Liver (tissue), 9 donors: ENCODE results near the gene CEACAM20. TPM values are rescaled to one million over a fixed set of nuclear protein-coding genes. Genes with fewer than 3 reads are reported as not detected.

Experiments used
- DNase-seq: peaks from one replicate; pipeline ENCODE4 v3.0.0-alpha.2; 2017; ENCODE audit warnings: low spot score
- H3K27ac ChIP-seq, 2 donors: one replicate each; pipeline ENCODE4 v1.7.0; 2013; ENCODE audit warnings: inconsistent platforms in 2 of 2, low read length in 2 of 2, control low read depth in 1 of 2, low read depth in 1 of 2, mild to moderate bottlenecking in 1 of 2
- H3K27me3 ChIP-seq, 4 donors: one replicate each; pipeline versions ENCODE4 v1.6.1 to v1.7.0; 2013; ENCODE audit warnings: low read length in 3 of 4, inconsistent platforms in 1 of 4, mild to moderate bottlenecking in 1 of 4, moderate library complexity in 1 of 4; ENCODE audit not compliant: control insufficient read depth in 4 of 4, insufficient read depth in 4 of 4
- H3K36me3 ChIP-seq, 4 donors: one replicate each; pipeline versions ENCODE4 v1.6.1 to v1.7.0; 2013; ENCODE audit warnings: low read length in 3 of 4, mild to moderate bottlenecking in 3 of 4, low read depth in 1 of 4, moderate library complexity in 1 of 4; ENCODE audit not compliant: control insufficient read depth in 4 of 4, insufficient read depth in 3 of 4
- H3K4me1 ChIP-seq, 4 donors: one replicate each; pipeline versions ENCODE4 v1.6.1 to v1.7.0; 2013; ENCODE audit warnings: low read length in 3 of 4, mild to moderate bottlenecking in 3 of 4, moderate library complexity in 1 of 4; ENCODE audit not compliant: control insufficient read depth in 4 of 4, insufficient read depth in 4 of 4
- H3K4me3 ChIP-seq, 3 donors: one replicate each; pipeline versions ENCODE4 v1.6.1 to v1.7.0; 2013; ENCODE audit warnings: low read length in 3 of 3, control low read depth in 1 of 3, low read depth in 1 of 3, mild to moderate bottlenecking in 1 of 3
- H3K9ac ChIP-seq, 2 donors: one replicate each; pipeline ENCODE4 v1.7.0; 2013; ENCODE audit warnings: low read length in 2 of 2, mild to moderate bottlenecking in 2 of 2, moderate library complexity in 2 of 2, control low read depth in 1 of 2, low read depth in 1 of 2
- H3K9me3 ChIP-seq, 4 donors: one replicate each; pipeline versions ENCODE4 v1.6.1 to v1.7.0; 2013; ENCODE audit warnings: low read length in 3 of 4; ENCODE audit not compliant: control insufficient read depth in 4 of 4
- EGR1 ChIP-seq, 2 donors: IDR thresholded peaks; 2 replicates each; pipeline ENCODE4 v1.6.1; 2016 to 2018; ENCODE audit warnings: antibody characterized with exemption in 2 of 2, low read depth in 2 of 2
- FOXA2 ChIP-seq: IDR thresholded peaks from 2 replicates; pipeline ENCODE4 v1.6.1; 2016; ENCODE audit warnings: antibody characterized with exemption
- GABPA ChIP-seq, 2 donors: IDR thresholded peaks in 1 of 2; conservative IDR thresholded peaks in 1 of 2; 2 replicates each; pipeline ENCODE4 v1.6.1; 2016; ENCODE audit warnings: antibody characterized with exemption in 2 of 2, mild to moderate bottlenecking in 1 of 2, moderate library complexity in 1 of 2
- JUND ChIP-seq, 2 donors: IDR thresholded peaks; 2 replicates each; pipeline ENCODE4 v1.6.1; 2016; ENCODE audit warnings: antibody characterized with exemption in 2 of 2
- NR2F2 ChIP-seq: IDR thresholded peaks from 2 replicates; pipeline ENCODE4 v1.6.1; 2016; ENCODE audit warnings: antibody characterized with exemption
- RAD21 ChIP-seq, 2 donors: IDR thresholded peaks; 2 replicates each; pipeline ENCODE4 v1.6.1; 2016; ENCODE audit warnings: antibody characterized with exemption in 2 of 2, mild to moderate bottlenecking in 2 of 2
- RXRA ChIP-seq, 2 donors: IDR thresholded peaks; 2 replicates each; pipeline ENCODE4 v1.6.1; 2017 to 2018; ENCODE audit warnings: antibody characterized with exemption in 2 of 2, mild to moderate bottlenecking in 1 of 2
- SP1 ChIP-seq: IDR thresholded peaks from 2 replicates; pipeline ENCODE4 v1.6.1; 2018; ENCODE audit warnings: antibody characterized with exemption, mild to moderate bottlenecking
- YY1 ChIP-seq: IDR thresholded peaks from 2 replicates; pipeline ENCODE4 v1.6.1; 2016; ENCODE audit warnings: antibody characterized with exemption, mild to moderate bottlenecking
- WGBS: extraction: QIAGEN DNeasy Blood & Tissue Kit; methylation state at CpG from one replicate; pipeline ENCODE4 v1.1.7; 2013; 5-methylcytosine and 5-hydroxymethylcytosine counted together
- polyA plus RNA-seq, 2 donors: library from polyadenylated mRNA; stranded (reverse) in 1 of 2; unstranded in 1 of 2; fragments of 200-250 nt in 1 of 2; fragments of >200 nt in 1 of 2; fragmentation: Nextera tagmentation in 1 of 2; extraction: Ambion mirVana in 1 of 2; gene quantifications; one replicate each; pipeline versions ENCODE4 v1.2.1 to v1.2.3, GENCODE V29; 2013 to 2015
- total RNA-seq, 2 donors: library from RNA; depleted of rRNA; stranded (reverse); fragments of >200 nt; gene quantifications; one replicate each; pipeline ENCODE4 v1.2.3, GENCODE V29; 2014
- TF ChIP-seq, protein P1 (sequence below): IDR thresholded peaks from 2 replicates; pipeline ENCODE4 v1.6.1; 2016; ENCODE audit warnings: antibody characterized with exemption
- TF ChIP-seq, protein P2 (sequence below): IDR thresholded peaks from 2 replicates; pipeline ENCODE4 v1.6.1; 2016; ENCODE audit warnings: antibody characterized with exemption, mild to moderate bottlenecking
- TF ChIP-seq, protein P3 (sequence below): fragments of 150-350 bp; IDR thresholded peaks from 2 replicates; pipeline ENCODE4 v1.5.1; 2017; ENCODE audit warnings: improper control_type of control experiment, low read depth, low read length; ENCODE audit not compliant: missing input control
- donor health status: healthy.
- donor health status: healthy.
- donor health status: healthy.
- donor health status: healthy.
- donor health status: healthy.

The CEACAM20 gene
- total and polyA plus RNA-seq, 4 donors = 0.09 to 0.25 TPM; not detected in 2

DNA sequence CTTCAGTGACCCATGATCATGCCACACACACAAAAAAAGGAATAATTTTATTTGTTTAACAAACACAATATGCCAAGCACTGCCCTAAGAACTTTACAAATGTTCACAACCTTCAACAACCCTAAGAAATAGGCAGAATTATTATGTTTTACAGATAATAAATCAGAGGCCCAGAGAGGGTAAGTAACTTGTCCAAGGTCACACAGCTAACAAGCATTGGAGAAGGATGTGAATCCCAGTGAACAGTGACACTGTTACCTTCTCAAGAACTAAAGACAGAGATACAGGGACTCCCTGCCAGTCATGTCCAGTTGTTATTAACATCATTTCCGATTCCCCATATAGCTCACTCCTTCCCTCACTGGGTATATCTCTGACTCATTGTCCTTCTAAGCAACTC is 13.6 kb downstream of the CEACAM20 start:
- 88% methylated on average over 1 of the region's 1 CpG for WGBS
- H3K4me1 ChIP-seq = no peaks in the 10 kb centered on the region
- H3K4me3 ChIP-seq = no peak overlapping the region
- peaks cover 0 to 8% (median 4%) of the 10 kb centered on the region in 4 donors for H3K9me3 ChIP-seq
- DNase-seq = no peak
- H3K36me3 ChIP-seq = no peaks in the 10 kb centered on the region
- no peaks in the 10 kb centered on the region for H3K27me3 ChIP-seq
- no peak overlapping the region for H3K9ac ChIP-seq
- H3K27ac ChIP-seq = no peak overlapping the region
- no peak for TF ChIP-seq NR2F2
- TF ChIP-seq RXRA (IDR thresholded peaks at IDR 0.05) = no peak
- TF ChIP-seq EGR1 (IDR thresholded peaks at IDR 0.05; ENCODE audit: low read depth in 2 of 2) = no peak

DNA sequence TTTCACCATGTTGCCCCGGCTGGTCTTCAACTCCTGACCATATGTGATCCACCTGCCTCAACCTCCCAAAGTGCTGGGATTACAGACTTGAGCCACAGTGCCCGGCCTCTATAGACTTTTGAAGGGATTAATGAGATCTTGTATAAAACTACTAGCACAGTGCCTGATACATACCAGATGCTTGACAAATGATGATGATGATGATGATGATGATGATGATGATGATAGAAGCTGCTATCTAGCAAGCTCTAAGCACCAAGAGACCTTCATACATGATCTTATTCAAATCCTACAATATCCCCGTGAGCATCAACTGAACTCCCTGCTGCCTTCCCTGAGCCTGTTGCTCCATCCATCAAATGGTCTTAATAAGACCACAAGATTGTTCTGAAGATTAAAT is 14.4 kb downstream of the CEACAM20 start:
- Histone ChIP-seq H3K9me3 (peaks cover 0 to 8% (median 2%) of the 10 kb centered on the region in 4 donors), H3K27me3 (no peaks in the 10 kb centered on the region), H3K27ac (no peak overlapping the region), H3K36me3 (no peaks in the 10 kb centered on the region), H3K4me1 (no peaks in the 10 kb centered on the region), H3K4me3 (no peak overlapping the region), H3K9ac (no peak overlapping the region)
- no peak for DNase-seq
- WGBS = 83% methylated on average over 3 of the region's 3 CpGs
- TF ChIP-seq RAD21 (IDR thresholded peaks at IDR 0.05) (no peak), JUND (IDR thresholded peaks at IDR 0.05) (no peak), FOXA2 (no peak), GABPA (IDR thresholded peaks at IDR 0.05 in 1 of 2, conservative IDR thresholded peaks at IDR 0.05 in 1 of 2) (no peak), SP1 (no peak), RXRA (IDR thresholded peaks at IDR 0.05) (no peak), YY1 (no peak)
- TF ChIP-seq, protein P1, sequence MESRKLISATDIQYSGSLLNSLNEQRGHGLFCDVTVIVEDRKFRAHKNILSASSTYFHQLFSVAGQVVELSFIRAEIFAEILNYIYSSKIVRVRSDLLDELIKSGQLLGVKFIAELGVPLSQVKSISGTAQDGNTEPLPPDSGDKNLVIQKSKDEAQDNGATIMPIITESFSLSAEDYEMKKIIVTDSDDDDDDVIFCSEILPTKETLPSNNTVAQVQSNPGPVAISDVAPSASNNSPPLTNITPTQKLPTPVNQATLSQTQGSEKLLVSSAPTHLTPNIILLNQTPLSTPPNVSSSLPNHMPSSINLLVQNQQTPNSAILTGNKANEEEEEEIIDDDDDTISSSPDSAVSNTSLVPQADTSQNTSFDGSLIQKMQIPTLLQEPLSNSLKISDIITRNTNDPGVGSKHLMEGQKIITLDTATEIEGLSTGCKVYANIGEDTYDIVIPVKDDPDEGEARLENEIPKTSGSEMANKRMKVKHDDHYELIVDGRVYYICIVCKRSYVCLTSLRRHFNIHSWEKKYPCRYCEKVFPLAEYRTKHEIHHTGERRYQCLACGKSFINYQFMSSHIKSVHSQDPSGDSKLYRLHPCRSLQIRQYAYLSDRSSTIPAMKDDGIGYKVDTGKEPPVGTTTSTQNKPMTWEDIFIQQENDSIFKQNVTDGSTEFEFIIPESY = no peak

DNA sequence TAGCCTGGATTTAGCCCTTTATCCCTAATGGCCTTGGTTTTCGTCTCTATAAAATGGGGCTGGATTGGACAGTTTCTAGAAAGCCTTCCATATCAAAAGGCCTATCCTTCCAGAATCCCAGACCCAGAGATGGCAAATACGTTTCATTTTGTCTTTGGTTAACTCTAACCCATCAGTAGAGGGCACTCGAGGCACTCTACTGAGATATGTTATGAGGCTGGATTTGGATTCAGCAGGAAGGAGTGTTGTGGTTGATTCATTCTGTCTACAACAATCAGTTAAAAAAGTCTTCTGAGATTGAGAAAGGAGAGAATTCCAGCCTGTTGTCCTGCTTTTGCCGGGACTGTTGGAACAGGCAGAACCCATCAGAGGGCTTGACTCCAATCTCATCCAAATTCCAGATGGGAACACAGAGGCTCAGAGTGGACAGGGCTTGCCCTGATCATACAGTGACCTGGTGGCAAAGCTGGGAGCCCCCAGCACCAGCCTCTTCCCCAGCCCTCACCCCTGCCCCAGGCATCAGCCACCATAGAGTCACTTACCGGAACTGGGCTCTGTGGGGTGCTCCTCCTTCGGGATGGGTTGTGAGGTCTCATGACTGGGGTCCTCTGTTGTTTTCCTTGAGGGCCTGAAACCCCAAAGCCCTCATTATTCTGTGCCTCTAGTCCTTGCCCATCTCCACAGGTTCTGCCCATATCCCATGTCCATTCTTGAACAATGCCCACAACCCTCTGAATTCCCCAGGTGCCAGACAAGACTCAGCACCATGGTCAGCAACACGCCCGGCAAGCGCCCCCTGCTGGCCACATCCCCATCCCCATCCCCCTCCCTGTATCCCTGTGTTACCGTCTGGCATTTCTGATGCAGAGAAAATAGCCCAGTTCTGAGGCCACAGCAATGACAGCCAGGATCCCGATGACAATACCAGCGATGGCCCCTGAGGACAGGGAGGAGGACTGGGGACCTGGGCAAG is 16.9 kb downstream of the CEACAM20 start:
- H3K4me3 ChIP-seq = no peak overlapping the region
- no peak overlapping the region for H3K9ac ChIP-seq
- peaks cover 0 to 8% (median under 1%) of the 10 kb centered on the region in 4 donors for H3K9me3 ChIP-seq
- H3K27me3 ChIP-seq = no peaks in the 10 kb centered on the region
- WGBS = 32% methylated on average over 12 of the region's 12 CpGs
- TF ChIP-seq FOXA2 (no peak), RAD21 (IDR thresholded peaks at IDR 0.05) (peak; percentile 26 to 32)
- TF ChIP-seq, protein P2, sequence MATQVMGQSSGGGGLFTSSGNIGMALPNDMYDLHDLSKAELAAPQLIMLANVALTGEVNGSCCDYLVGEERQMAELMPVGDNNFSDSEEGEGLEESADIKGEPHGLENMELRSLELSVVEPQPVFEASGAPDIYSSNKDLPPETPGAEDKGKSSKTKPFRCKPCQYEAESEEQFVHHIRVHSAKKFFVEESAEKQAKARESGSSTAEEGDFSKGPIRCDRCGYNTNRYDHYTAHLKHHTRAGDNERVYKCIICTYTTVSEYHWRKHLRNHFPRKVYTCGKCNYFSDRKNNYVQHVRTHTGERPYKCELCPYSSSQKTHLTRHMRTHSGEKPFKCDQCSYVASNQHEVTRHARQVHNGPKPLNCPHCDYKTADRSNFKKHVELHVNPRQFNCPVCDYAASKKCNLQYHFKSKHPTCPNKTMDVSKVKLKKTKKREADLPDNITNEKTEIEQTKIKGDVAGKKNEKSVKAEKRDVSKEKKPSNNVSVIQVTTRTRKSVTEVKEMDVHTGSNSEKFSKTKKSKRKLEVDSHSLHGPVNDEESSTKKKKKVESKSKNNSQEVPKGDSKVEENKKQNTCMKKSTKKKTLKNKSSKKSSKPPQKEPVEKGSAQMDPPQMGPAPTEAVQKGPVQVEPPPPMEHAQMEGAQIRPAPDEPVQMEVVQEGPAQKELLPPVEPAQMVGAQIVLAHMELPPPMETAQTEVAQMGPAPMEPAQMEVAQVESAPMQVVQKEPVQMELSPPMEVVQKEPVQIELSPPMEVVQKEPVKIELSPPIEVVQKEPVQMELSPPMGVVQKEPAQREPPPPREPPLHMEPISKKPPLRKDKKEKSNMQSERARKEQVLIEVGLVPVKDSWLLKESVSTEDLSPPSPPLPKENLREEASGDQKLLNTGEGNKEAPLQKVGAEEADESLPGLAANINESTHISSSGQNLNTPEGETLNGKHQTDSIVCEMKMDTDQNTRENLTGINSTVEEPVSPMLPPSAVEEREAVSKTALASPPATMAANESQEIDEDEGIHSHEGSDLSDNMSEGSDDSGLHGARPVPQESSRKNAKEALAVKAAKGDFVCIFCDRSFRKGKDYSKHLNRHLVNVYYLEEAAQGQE = peak; percentile 95
- TF ChIP-seq, protein P3, sequence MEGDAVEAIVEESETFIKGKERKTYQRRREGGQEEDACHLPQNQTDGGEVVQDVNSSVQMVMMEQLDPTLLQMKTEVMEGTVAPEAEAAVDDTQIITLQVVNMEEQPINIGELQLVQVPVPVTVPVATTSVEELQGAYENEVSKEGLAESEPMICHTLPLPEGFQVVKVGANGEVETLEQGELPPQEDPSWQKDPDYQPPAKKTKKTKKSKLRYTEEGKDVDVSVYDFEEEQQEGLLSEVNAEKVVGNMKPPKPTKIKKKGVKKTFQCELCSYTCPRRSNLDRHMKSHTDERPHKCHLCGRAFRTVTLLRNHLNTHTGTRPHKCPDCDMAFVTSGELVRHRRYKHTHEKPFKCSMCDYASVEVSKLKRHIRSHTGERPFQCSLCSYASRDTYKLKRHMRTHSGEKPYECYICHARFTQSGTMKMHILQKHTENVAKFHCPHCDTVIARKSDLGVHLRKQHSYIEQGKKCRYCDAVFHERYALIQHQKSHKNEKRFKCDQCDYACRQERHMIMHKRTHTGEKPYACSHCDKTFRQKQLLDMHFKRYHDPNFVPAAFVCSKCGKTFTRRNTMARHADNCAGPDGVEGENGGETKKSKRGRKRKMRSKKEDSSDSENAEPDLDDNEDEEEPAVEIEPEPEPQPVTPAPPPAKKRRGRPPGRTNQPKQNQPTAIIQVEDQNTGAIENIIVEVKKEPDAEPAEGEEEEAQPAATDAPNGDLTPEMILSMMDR = peak; percentile 12
- no peaks in the 10 kb centered on the region for H3K36me3 ChIP-seq
- no peaks in the 10 kb centered on the region for H3K4me1 ChIP-seq
- no peak overlapping the region for H3K27ac ChIP-seq
- peak; percentile 76 for DNase-seq
